Neural crest cell (in vitro differentiated cells): ENCODE data around the gene RNF141. TPM values are rescaled to one million over a fixed set of nuclear protein-coding genes. Genes with fewer than 3 reads are reported as not detected.

Experiments
- DNase-seq: peaks from one replicate; pipeline ENCODE4 v3.0.0; 2021; ENCODE audit warnings: low read depth, mixed read lengths, low spot score
- H3K27ac Mint-ChIP-seq: one replicate; pipeline ENCODE4 v1.8.0; 2021; ENCODE audit warnings: mild to moderate bottlenecking, mixed read lengths; ENCODE audit not compliant: unreplicated experiment
- H3K27me3 Mint-ChIP-seq: 2 replicates; pipeline ENCODE4 v1.8.0; 2021; ENCODE audit warnings: low read depth, mild to moderate bottlenecking, mixed read lengths
- H3K36me3 Mint-ChIP-seq: 2 replicates; pipeline ENCODE4 v1.8.0; 2021; ENCODE audit warnings: low read depth, mild to moderate bottlenecking, mixed read lengths
- H3K4me1 Mint-ChIP-seq: 2 replicates; pipeline ENCODE4 v1.8.0; 2021; ENCODE audit warnings: mixed read lengths
- H3K4me3 Mint-ChIP-seq: one replicate; pipeline ENCODE4 v1.8.0; 2021; ENCODE audit warnings: mild to moderate bottlenecking, mixed read lengths
- H3K9me3 Mint-ChIP-seq: 2 replicates; pipeline ENCODE4 v1.8.0; 2021; ENCODE audit warnings: mixed read lengths
- long read RNA-seq: library from polyadenylated mRNA; unstranded; transcript quantifications from one replicate; pipeline ENCODE4 v2.0.0, GENCODE V29; 2020
- total RNA-seq: library from RNA; stranded (reverse); gene quantifications from 2 replicates; pipeline ENCODE4 v1.2.1, GENCODE V29; 2021
- TF ChIP-seq, protein P1 (sequence below): fragments of 200-600 bp; sonication (generic); conservative IDR thresholded peaks from 2 replicates; pipeline ENCODE4 v1.5.0; 2021; ENCODE audit warnings: antibody characterized with exemption, mild to moderate bottlenecking

RNF141 gene, protein sequence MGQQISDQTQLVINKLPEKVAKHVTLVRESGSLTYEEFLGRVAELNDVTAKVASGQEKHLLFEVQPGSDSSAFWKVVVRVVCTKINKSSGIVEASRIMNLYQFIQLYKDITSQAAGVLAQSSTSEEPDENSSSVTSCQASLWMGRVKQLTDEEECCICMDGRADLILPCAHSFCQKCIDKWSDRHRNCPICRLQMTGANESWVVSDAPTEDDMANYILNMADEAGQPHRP
- 30.7 and 33.0 TPM in 2 replicates for total RNA-seq
- long read RNA-seq, full-length matches to known transcripts = 56 of 60 reads
- long read RNA-seq, partial matches to known transcripts = 3 of 60 reads
- long read RNA-seq, other reads (novel, unspliced or antisense) = 1 of 60 reads

DNA sequence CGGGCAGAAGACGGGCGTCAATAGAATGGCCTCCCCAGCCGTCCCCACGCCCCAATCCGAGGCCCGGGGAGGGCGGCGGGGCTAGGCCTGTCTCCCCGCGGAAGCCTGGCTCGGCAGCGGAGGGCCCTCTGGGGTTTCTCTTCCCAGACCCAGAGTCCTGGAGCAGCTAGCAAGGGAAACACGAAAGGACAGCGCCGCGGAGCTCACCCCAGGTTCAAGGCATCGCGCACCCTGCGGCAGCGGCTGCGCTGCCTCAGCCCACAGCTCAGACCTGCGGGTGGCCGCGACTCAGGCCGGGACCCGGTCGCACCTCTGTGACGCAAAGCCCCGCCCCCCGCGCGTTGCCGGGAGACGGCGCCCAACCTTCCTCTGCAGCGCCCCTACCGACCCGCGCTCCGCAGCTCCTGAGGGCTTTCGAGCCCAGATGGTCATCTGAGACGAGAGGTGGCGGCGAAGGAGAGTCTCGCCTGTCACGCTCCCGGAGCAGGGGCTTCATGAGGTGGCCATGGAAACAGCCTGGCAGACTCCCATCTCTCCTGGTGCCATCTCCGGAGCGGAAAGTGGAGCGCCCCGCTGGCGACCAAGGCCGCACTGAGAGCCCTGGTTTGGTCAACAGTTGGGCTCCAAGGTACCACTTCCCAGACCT lies at the start of gene RNF141:
Gene RNF141 (minus strand): TSS at position 273 of the 646 bp plus-strand sequence. CDS start 7,029 bp downstream, outside the sequence.
- H3K27ac Mint-ChIP-seq = peak within 1 kb of the TSS; percentile 96
- peaks cover 11% of the 10 kb centered on the region for H3K27me3 Mint-ChIP-seq
- H3K9me3 Mint-ChIP-seq = no peaks in the 10 kb centered on the region
- peaks cover 15% of the 10 kb centered on the region for H3K4me1 Mint-ChIP-seq
- DNase-seq = peak; percentile 98
- peak within 1 kb of the TSS; percentile 96 for H3K4me3 Mint-ChIP-seq
- TF ChIP-seq, protein P1, sequence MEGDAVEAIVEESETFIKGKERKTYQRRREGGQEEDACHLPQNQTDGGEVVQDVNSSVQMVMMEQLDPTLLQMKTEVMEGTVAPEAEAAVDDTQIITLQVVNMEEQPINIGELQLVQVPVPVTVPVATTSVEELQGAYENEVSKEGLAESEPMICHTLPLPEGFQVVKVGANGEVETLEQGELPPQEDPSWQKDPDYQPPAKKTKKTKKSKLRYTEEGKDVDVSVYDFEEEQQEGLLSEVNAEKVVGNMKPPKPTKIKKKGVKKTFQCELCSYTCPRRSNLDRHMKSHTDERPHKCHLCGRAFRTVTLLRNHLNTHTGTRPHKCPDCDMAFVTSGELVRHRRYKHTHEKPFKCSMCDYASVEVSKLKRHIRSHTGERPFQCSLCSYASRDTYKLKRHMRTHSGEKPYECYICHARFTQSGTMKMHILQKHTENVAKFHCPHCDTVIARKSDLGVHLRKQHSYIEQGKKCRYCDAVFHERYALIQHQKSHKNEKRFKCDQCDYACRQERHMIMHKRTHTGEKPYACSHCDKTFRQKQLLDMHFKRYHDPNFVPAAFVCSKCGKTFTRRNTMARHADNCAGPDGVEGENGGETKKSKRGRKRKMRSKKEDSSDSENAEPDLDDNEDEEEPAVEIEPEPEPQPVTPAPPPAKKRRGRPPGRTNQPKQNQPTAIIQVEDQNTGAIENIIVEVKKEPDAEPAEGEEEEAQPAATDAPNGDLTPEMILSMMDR = peak; percentile 79
- no peaks in the 10 kb centered on the region for H3K36me3 Mint-ChIP-seq

DNA sequence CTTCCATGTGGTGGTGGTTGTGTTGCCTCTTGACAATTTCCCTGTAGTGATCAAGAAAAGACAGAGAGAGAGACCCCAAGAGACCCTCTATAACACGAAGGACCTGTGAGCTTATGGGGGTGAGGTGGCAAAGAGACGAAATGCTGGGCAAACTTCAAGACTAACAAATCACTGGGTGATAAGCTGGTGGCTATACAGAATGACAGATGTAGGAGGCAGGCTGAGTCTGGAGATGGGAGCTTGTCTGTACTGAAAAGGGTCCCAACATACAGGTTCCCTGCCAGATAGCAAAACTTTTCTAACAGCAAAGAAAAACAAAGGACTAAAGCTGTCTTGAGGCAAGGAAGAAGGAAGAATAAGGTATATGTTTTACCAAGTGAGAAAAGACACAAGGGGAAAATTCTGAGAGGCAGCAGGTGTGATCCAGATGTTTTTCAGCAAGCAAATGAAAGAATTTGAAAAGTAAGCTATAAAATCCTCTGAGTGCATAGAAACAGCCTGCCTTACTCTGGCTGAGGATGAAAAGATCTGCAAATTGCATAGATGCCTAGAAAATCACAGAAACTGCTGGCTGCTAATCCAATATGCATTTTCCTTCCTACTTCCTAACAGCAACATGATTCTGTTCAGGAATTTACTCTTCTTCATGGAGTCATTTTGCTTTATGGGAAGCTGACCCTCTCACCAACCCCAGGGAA lies 49.4 kb upstream of the RNF141 start:
- TF ChIP-seq, protein P1 = no peak
- H3K27ac Mint-ChIP-seq = no peak overlapping the region
- H3K36me3 Mint-ChIP-seq = no peaks in the 10 kb centered on the region
- no peak for DNase-seq
- peaks cover 8% of the 10 kb centered on the region for H3K4me1 Mint-ChIP-seq
- no peak overlapping the region for H3K4me3 Mint-ChIP-seq
- H3K9me3 Mint-ChIP-seq = no peaks in the 10 kb centered on the region
- H3K27me3 Mint-ChIP-seq = no peaks in the 10 kb centered on the region

DNA sequence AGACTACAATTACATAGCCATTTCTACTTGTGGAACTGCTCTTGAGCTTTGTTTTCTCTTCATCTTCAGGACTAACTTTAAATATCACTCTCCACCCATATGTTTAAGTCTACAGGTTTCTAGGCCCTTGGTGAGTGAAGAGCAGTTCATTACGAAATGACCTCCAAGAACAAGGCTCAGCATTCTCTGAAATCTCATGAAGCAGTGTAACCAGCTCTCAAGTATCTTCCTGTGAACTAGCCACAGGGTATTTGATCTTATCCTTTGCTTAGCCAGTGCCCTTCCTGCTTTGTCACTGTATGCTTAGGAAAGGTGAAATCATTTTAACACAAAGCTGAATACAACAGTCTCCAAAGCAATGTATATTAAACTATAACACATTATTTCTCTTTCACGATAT lies 47.9 kb upstream of the RNF141 start:
- TF ChIP-seq, protein P1 = no peak
- peaks cover 8% of the 10 kb centered on the region for H3K4me1 Mint-ChIP-seq
- H3K27ac Mint-ChIP-seq = no peak overlapping the region
- no peak overlapping the region for H3K4me3 Mint-ChIP-seq
- no peaks in the 10 kb centered on the region for H3K36me3 Mint-ChIP-seq
- no peak for DNase-seq
- no peaks in the 10 kb centered on the region for H3K9me3 Mint-ChIP-seq
- no peaks in the 10 kb centered on the region for H3K27me3 Mint-ChIP-seq

DNA sequence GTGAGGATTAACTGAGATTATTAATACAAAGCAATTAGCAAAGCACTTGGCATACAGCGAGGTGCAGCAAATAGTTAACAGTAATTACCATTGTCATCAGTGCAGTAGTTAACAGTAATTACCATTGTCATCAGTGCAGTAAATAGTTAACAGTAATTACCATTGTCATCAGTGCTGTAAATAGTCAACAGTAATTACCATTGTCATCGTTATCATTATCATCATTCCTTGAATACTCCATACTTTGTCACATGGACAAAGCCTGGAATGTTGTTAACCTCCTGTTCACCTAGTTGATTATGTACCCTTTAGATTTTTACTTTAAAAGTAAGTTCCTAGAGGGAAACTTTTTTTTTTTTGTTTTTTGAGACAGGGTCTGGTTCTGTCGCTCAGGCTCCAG lies 47.0 kb upstream of the RNF141 start:
- Mint-ChIP-seq H3K4me3 (no peak overlapping the region), H3K27ac (no peak overlapping the region), H3K27me3 (no peaks in the 10 kb centered on the region), H3K9me3 (no peaks in the 10 kb centered on the region), H3K4me1 (peaks cover 8% of the 10 kb centered on the region), H3K36me3 (no peaks in the 10 kb centered on the region)
- no peak for DNase-seq
- TF ChIP-seq, protein P1 = no peak

DNA sequence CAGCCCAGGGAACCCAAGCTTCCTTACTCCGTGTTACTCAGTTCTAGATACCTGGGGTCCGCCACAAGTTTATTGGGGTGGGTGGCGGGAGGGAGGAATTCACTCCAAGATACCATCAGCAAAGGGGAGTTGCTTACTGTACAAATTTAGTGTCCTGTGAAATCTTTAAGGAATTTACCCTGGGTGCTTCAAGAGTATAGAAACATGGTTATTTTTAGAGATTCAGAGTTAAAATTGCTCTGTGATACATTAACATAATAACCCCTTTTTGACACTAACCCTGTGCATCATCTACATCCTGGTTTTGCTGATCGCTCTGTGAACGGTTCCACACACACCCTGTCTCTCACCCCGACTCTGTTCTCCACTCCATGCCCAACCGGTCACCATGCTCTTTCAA lies 46.4 kb upstream of the RNF141 start:
- TF ChIP-seq, protein P1 = no peak
- no peak overlapping the region for H3K4me3 Mint-ChIP-seq

More for the DNA sequence above, 46.4 kb upstream of the RNF141 start:
- H3K36me3 Mint-ChIP-seq = no peaks in the 10 kb centered on the region
- H3K4me1 Mint-ChIP-seq = peaks cover 8% of the 10 kb centered on the region
- H3K27me3 Mint-ChIP-seq = no peaks in the 10 kb centered on the region
- no peak for DNase-seq
- H3K9me3 Mint-ChIP-seq = no peaks in the 10 kb centered on the region
- H3K27ac Mint-ChIP-seq = no peak overlapping the region
